SKM-1 treated with dmso at 0.1 percent for 144 hours (cell line): ENCODE measurements around the gene SLC4A11.

Experiments used
- DNase-seq: peaks from one replicate; lab custom pipeline; 2025; ENCODE audit not compliant: unreplicated experiment; lab: John Stamatoyannopoulos, UW

SLC4A11 gene

DNA sequence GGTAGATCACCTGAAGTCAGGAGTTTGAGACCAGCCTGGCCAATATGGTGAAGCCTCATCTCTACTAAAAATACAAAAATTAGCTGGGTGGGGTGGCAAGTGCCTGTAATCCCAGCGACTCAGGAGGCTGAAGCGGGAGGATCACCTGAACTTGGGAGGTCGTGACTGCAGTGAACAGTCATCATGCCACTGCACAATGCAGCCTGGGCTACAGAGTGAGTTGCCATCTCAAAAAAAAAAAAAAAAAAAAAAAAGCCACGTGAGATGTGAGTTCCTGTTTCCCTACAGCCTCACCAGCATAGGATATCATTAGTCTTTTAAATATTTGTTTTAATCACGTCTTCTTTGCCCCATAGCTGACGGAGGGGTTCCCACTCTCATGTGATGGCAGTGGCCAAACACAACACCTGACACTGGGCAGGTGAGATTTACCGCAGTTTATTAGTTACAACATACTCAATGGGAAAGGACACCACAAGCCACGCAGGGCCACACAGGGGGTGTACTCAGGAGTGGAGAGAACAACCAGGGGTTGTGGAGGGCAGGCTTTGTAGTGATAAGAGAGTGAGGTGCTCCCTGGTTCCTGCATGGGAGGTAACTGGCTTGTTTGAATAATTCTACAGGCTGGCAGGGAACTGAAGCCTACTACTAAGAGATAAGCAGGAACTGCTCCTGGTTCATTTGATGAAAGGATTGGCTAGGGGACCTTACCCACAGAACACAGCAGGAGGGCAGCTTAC lies 61.1 kb downstream of the SLC4A11 start:
- no peak for DNase-seq
